Epithelial cell of proximal tubule (primary cell): ENCODE data around the gene NR1H3. TPM values are rescaled to one million over a fixed set of nuclear protein-coding genes. Genes with fewer than 3 reads are reported as not detected.
A peak's percentile ranks its signal among the peaks of the same experiment; 100 is the strongest.
"Not testable (repeated sequence)": the region's sequence is repeated elsewhere in the genome, so short reads cannot be mapped to it uniquely, and the experiment has no call there.

Experiments used
- DNase-seq: peaks from one replicate; pipeline ENCODE4 v3.0.0-alpha.2; 2011; ENCODE audit warnings: low read depth
- H3K4me3 ChIP-seq: 2 replicates; pipeline ENCODE4 v1.5.1; 2011; ENCODE audit warnings: low read depth, mild to moderate bottlenecking, low read length
- CTCF ChIP-seq: conservative IDR thresholded peaks from 2 replicates; pipeline ENCODE4 v1.5.1; 2012; ENCODE audit warnings: low read depth, mild to moderate bottlenecking, low read length
- total RNA-seq: library from RNA; depleted of rRNA; stranded (reverse); fragments of >200 nt; gene quantifications from 2 replicates; pipeline ENCODE4 v1.2.3, GENCODE V29; 2015

NR1H3 gene
- 8.5 and 9.6 TPM in 2 replicates for total RNA-seq

- peak; percentile 68 for TF ChIP-seq CTCF
- DNase-seq: no peak
- peak within 1 kb of the TSS; percentile 54 for H3K4me3 ChIP-seq
Observed at GRCh38 chr11:47257517-47258316, at the start of gene NR1H3. TSS of gene NR1H3 (plus strand) at chr11:47257996. CDS start at chr11:47259217, 1,221 bp downstream.

DNA sequence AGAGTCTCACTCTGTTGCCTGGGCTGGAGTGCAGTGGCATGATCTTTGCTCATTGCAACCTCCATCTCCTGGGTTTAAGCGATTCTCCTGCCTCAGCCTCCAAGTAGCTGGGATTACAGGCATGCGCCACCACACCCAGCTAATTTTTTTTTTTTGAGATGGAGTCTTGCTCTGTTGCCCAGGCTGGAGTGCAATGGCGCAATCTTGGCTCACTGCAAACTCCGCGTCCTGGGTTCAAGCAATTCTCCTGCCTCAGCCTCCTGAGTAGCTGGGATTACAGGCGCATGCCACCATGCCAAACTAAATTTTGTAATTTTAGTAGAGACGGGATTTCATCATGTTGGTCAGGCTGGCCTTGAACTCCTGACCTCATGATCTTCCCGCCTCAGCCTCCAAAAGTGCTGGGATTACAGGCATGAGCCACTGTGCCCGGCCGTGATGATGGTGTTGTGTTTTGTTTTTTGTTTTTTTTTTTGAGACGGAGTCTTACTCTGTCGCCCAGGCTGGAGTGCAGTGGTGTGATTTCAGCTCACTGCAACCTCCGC is 49.7 kb upstream of the NR1H3 start:
- DNase-seq, H3K4me3 ChIP-seq: not testable (repeated sequence)

DNA sequence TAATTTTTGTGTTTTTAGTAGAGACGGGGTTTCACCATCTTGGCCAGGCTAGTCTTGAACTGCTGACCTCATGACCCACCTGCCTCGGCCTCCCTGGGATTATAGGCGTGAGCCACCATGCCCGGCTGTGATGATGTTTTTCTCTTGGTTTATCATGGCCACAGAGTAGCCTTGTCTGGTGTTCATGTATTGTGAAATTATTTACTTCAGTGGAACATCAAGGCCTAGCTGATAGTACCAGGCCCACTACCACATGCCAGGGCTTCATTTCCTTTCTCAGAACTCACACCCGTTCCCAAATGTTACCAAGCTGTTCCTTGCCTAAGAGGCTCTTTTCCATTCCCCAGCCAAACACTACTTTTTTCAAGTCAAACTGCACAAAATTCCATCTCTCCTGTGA is 49.2 kb upstream of the NR1H3 start:
- H3K4me3 ChIP-seq: no peak overlapping the region
- no peak for DNase-seq
- TF ChIP-seq CTCF: no peak

- no peak overlapping the region for H3K4me3 ChIP-seq
- DNase-seq: no peak
- TF ChIP-seq CTCF: no peak
Observed at GRCh38 chr11:47212938-47213337, 44.9 kb upstream of the NR1H3 start.

- no peak for TF ChIP-seq CTCF
- peak overlapping the region; percentile 62 for H3K4me3 ChIP-seq
- no peak for DNase-seq
Observed at GRCh38 chr11:47213950-47214565, 43.7 kb upstream of the NR1H3 start.

GRCh38 chr11:47215366-47215910 is 42.4 kb upstream of the NR1H3 start:
- no peak for TF ChIP-seq CTCF
- no peak for DNase-seq
- peak overlapping the region; percentile 62 for H3K4me3 ChIP-seq

GRCh38 chr11:47216121-47216798 is 41.5 kb upstream of the NR1H3 start:
- peak; percentile 9 for TF ChIP-seq CTCF

More at GRCh38 chr11:47216121-47216798, 41.5 kb upstream of the NR1H3 start:
- peak overlapping the region; percentile 62 for H3K4me3 ChIP-seq
- DNase-seq: no peak
